ENCODE results near the gene ADAMTSL3. TPM values are rescaled to one million over a fixed set of nuclear protein-coding genes. Genes with fewer than 3 reads are reported as not detected.

ADAMTSL3 gene
- total and polyA plus RNA-seq, 4 donors: 3.5 to 19.0 (median 8.0) TPM

GRCh38 chr15:83643201-83643600, 10.7 kb upstream of the ADAMTSL3 start:
- Histone ChIP-seq H3K9ac (ENCODE audit: low read depth in 1 of 2, low read length in 2 of 2) (no peak overlapping the region), H3K4me1 (ENCODE audit: control insufficient read depth in 4 of 4, insufficient read depth in 4 of 4, low read length in 3 of 4) (peaks cover 0 to 1% (median 0%) of the 10 kb centered on the region in 4 donors), H3K9me3 (ENCODE audit: control insufficient read depth in 4 of 4, low read length in 3 of 4) (peaks cover 0 to 11% (median 7%) of the 10 kb centered on the region in 4 donors), H3K4me3 (ENCODE audit: low read depth in 1 of 3, low read length in 3 of 3) (no peak overlapping the region), H3K27ac (ENCODE audit: low read depth in 1 of 2, low read length in 2 of 2) (no peak overlapping the region), H3K27me3 (ENCODE audit: control insufficient read depth in 4 of 4, insufficient read depth in 4 of 4, low read length in 3 of 4) (no peaks in the 10 kb centered on the region), H3K36me3 (ENCODE audit: control insufficient read depth in 4 of 4, insufficient read depth in 3 of 4, low read depth in 1 of 4, low read length in 3 of 4) (no peaks in the 10 kb centered on the region)
- TF ChIP-seq REST (IDR thresholded peaks at IDR 0.05) (no peak), RXRA (IDR thresholded peaks at IDR 0.05) (no peak), YY1 (IDR thresholded peaks at IDR 0.05) (no peak), CTCF (IDR thresholded peaks at IDR 0.05; ENCODE audit: low read depth, low read length, missing input control) (no peak), TAF1 (conservative IDR thresholded peaks at IDR 0.05) (no peak), RAD21 (IDR thresholded peaks at IDR 0.05) (no peak), MAX (IDR thresholded peaks at IDR 0.05) (no peak), JUND (IDR thresholded peaks at IDR 0.05) (no peak), HNF4G (IDR thresholded peaks at IDR 0.05) (no peak), NR2F2 (IDR thresholded peaks at IDR 0.05) (no peak), FOXA1 (IDR thresholded peaks at IDR 0.05) (no peak), ATF3 (IDR thresholded peaks at IDR 0.05) (no peak), GABPA (IDR thresholded peaks at IDR 0.05 in 1 of 2, conservative IDR thresholded peaks at IDR 0.05 in 1 of 2) (no peak), SP1 (IDR thresholded peaks at IDR 0.05) (no peak), FOXA2 (IDR thresholded peaks at IDR 0.05) (no peak)
- TF ChIP-seq, protein P1, sequence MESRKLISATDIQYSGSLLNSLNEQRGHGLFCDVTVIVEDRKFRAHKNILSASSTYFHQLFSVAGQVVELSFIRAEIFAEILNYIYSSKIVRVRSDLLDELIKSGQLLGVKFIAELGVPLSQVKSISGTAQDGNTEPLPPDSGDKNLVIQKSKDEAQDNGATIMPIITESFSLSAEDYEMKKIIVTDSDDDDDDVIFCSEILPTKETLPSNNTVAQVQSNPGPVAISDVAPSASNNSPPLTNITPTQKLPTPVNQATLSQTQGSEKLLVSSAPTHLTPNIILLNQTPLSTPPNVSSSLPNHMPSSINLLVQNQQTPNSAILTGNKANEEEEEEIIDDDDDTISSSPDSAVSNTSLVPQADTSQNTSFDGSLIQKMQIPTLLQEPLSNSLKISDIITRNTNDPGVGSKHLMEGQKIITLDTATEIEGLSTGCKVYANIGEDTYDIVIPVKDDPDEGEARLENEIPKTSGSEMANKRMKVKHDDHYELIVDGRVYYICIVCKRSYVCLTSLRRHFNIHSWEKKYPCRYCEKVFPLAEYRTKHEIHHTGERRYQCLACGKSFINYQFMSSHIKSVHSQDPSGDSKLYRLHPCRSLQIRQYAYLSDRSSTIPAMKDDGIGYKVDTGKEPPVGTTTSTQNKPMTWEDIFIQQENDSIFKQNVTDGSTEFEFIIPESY (IDR thresholded peaks at IDR 0.05): no peak
- DNase-seq (ENCODE audit: low spot score): no peak

DNA sequence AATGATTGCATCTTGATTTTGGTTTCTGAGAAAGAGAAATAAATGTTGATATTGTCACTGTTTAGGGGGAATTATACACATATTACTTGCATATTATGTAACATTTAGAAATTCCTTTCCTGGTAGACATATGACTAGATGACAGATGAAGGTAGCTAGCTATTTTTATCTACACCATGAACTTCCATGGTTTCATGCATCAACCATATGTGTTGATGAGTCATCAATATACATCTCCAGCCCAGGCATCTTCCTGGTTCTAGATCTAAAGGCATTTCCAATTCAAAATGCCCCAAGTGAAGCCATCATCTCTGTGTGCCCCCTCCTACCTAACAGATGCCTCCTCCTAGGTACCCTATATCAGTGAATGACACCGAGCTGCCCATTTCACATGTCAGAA, 9.5 kb upstream of the ADAMTSL3 start:
- WGBS: 93% methylated on average over 1 of the region's 1 CpG
- H3K4me1 ChIP-seq (ENCODE audit: control insufficient read depth in 4 of 4, insufficient read depth in 4 of 4, low read length in 3 of 4): peaks cover 0 to 1% (median 0%) of the 10 kb centered on the region in 4 donors
- no peak for DNase-seq (ENCODE audit: low spot score)
- no peak overlapping the region for H3K4me3 ChIP-seq (ENCODE audit: low read depth in 1 of 3, low read length in 3 of 3)
- no peak overlapping the region for H3K27ac ChIP-seq (ENCODE audit: low read depth in 1 of 2, low read length in 2 of 2)
- no peak overlapping the region for H3K9ac ChIP-seq (ENCODE audit: low read depth in 1 of 2, low read length in 2 of 2)
- no peaks in the 10 kb centered on the region for H3K27me3 ChIP-seq (ENCODE audit: control insufficient read depth in 4 of 4, insufficient read depth in 4 of 4, low read length in 3 of 4)
- peaks cover 0 to 5% (median 4%) of the 10 kb centered on the region in 4 donors for H3K9me3 ChIP-seq (ENCODE audit: control insufficient read depth in 4 of 4, low read length in 3 of 4)
- no peaks in the 10 kb centered on the region for H3K36me3 ChIP-seq (ENCODE audit: control insufficient read depth in 4 of 4, insufficient read depth in 3 of 4, low read depth in 1 of 4, low read length in 3 of 4)
- TF ChIP-seq, protein P1 (IDR thresholded peaks at IDR 0.05): no peak
- TF ChIP-seq RXRA (IDR thresholded peaks at IDR 0.05) (no peak), REST (IDR thresholded peaks at IDR 0.05) (no peak), GABPA (IDR thresholded peaks at IDR 0.05 in 1 of 2, conservative IDR thresholded peaks at IDR 0.05 in 1 of 2) (no peak), JUND (IDR thresholded peaks at IDR 0.05) (no peak), TAF1 (conservative IDR thresholded peaks at IDR 0.05) (no peak), ATF3 (IDR thresholded peaks at IDR 0.05) (no peak), FOXA2 (IDR thresholded peaks at IDR 0.05) (no peak), SP1 (IDR thresholded peaks at IDR 0.05) (no peak), YY1 (IDR thresholded peaks at IDR 0.05) (no peak)
